PC-9 (cell line): ENCODE measurements around the gene ITPKB. TPM values are rescaled to one million over a fixed set of nuclear protein-coding genes. Genes with fewer than 3 reads are reported as not detected.
"Not testable (repeated sequence)": the region's sequence is repeated elsewhere in the genome, so short reads cannot be mapped to it uniquely, and the experiment has no call there.

Experiments used
- BruUV-seq: library from RNA; stranded (reverse); fragments of 400-500 nt; replicated peaks from 2 replicates; lab custom pipeline; 2021; lab: Mats Ljungman, UMichigan
- CTCF ChIA-PET: fragments of 300-600 bp; sonication (Branson Sonifier 250); formaldehyde crosslinking; loops from one replicate; lab custom pipeline; 2022; ENCODE audit warnings: antibody characterized with exemption; lab: Charles Lee
- POLR2A ChIA-PET: fragments of 300-600 bp; sonication (Branson Sonifier 250); formaldehyde crosslinking; loops from one replicate; lab custom pipeline; 2022; ENCODE audit warnings: antibody characterized with exemption; ENCODE audit not compliant: unreplicated experiment; lab: Charles Lee
- DNase-seq, 2 experiments: peaks; one replicate each; pipeline versions ENCODE4 v3.0.0 to v3.0.0-alpha.2; 2015 to 2022; ENCODE audit warnings: mixed read lengths in 1 of 2
- H2AFZ ChIP-seq: fragments of 200-600 bp; sonication (generic); 2 replicates; pipeline ENCODE4 v1.8.1; 2017; ENCODE audit warnings: antibody characterized with exemption
- H3F3A ChIP-seq: fragments of 200-600 bp; sonication (generic); 2 replicates; pipeline ENCODE4 v1.8.1; 2017; ENCODE audit warnings: antibody characterized with exemption, mild to moderate bottlenecking, low read depth; ENCODE audit not compliant: insufficient read depth
- H3K27ac ChIP-seq: fragments of 200-600 bp; sonication (generic); 2 replicates; pipeline ENCODE4 v1.6.1; 2016; ENCODE audit warnings: mixed run types
- H3K27me3 ChIP-seq: fragments of 200-600 bp; sonication (generic); 2 replicates; pipeline ENCODE4 v1.6.1; 2016; ENCODE audit warnings: low read depth, mixed run types; ENCODE audit not compliant: insufficient read depth
- H3K36me3 ChIP-seq: fragments of 200-600 bp; sonication (generic); 2 replicates; pipeline ENCODE4 v1.6.1; 2016; ENCODE audit warnings: low read depth, mixed run types
- H3K4me1 ChIP-seq: fragments of 200-600 bp; sonication (generic); replicated peaks from 2 replicates; pipeline ENCODE4 v1.6.1; 2016; ENCODE audit warnings: mixed run types; ENCODE audit not compliant: insufficient read depth
- H3K4me2 ChIP-seq: fragments of 200-600 bp; sonication (generic); 2 replicates; pipeline ENCODE4 v1.6.1; 2017; ENCODE audit warnings: mixed run types
- H3K4me3 ChIP-seq: fragments of 200-600 bp; sonication (generic); 2 replicates; pipeline ENCODE4 v1.6.1; 2016; ENCODE audit warnings: mixed run types
- H3K79me2 ChIP-seq: fragments of 200-600 bp; sonication (generic); 2 replicates; pipeline ENCODE4 v1.6.1; 2017; ENCODE audit warnings: low read depth, mixed run types
- H3K9me2 ChIP-seq: fragments of 200-600 bp; sonication (generic); 2 replicates; pipeline ENCODE4 v1.8.1; 2017; ENCODE audit warnings: mild to moderate bottlenecking; ENCODE audit not compliant: insufficient read depth
- H3K9me3 ChIP-seq: fragments of 200-600 bp; sonication (generic); 2 replicates; pipeline ENCODE4 v1.8.1; 2016; ENCODE audit warnings: low read depth; ENCODE audit not compliant: insufficient read depth
- H4K20me1 ChIP-seq: fragments of 200-600 bp; sonication (generic); 2 replicates; pipeline ENCODE4 v1.8.1; 2017; ENCODE audit not compliant: insufficient read depth
- EZH2 ChIP-seq: fragments of 200-600 bp; sonication (generic); IDR thresholded peaks from 2 replicates; pipeline ENCODE4 v1.8.0; 2017; ENCODE audit warnings: antibody characterized with exemption, low read depth
- intact Hi-C: fragments of 100-400 bp; cut with micrococcal nuclease; formaldehyde crosslinking; loops from one replicate; pipeline ENCODE4 v1.10.0; 2022; ENCODE audit not compliant: unreplicated experiment
- total RNA-seq: library from RNA; stranded (reverse); gene quantifications from 2 replicates; pipeline ENCODE4 v1.2.3, GENCODE V29; 2021
- TF ChIP-seq, protein P1 (sequence below): fragments of 200-600 bp; sonication (generic); conservative IDR thresholded peaks from 2 replicates; pipeline ENCODE4 v1.6.1; 2017; ENCODE audit warnings: mixed run types, antibody characterized with exemption, mild to moderate bottlenecking, moderate library complexity

ITPKB gene
- total RNA-seq, 1 experiment from 2014 or later: 13.4 TPM

- H3K27ac ChIP-seq: no peak overlapping the region
- no peaks in the 10 kb centered on the region for H4K20me1 ChIP-seq
- no peak overlapping the region for H2AFZ ChIP-seq
- DNase-seq: no peak
- ChIA-PET CTCF (no interaction called here), POLR2A (interaction anchor here (0.6 kb wide), 1 partner anchor 63 kb away, joined by 4 read pairs; no protein-coding TSS in a partner anchor)
- no peak overlapping the region for H3K4me2 ChIP-seq
- no peaks in the 10 kb centered on the region for H3K36me3 ChIP-seq
- no peak overlapping the region for H3K4me3 ChIP-seq
- H3K27me3 ChIP-seq: no peaks in the 10 kb centered on the region
- peaks cover 39% of the 10 kb centered on the region for H3K4me1 ChIP-seq
- no TSS peak for BruUV-seq
- no peak for TF ChIP-seq EZH2
- TF ChIP-seq, protein P1, sequence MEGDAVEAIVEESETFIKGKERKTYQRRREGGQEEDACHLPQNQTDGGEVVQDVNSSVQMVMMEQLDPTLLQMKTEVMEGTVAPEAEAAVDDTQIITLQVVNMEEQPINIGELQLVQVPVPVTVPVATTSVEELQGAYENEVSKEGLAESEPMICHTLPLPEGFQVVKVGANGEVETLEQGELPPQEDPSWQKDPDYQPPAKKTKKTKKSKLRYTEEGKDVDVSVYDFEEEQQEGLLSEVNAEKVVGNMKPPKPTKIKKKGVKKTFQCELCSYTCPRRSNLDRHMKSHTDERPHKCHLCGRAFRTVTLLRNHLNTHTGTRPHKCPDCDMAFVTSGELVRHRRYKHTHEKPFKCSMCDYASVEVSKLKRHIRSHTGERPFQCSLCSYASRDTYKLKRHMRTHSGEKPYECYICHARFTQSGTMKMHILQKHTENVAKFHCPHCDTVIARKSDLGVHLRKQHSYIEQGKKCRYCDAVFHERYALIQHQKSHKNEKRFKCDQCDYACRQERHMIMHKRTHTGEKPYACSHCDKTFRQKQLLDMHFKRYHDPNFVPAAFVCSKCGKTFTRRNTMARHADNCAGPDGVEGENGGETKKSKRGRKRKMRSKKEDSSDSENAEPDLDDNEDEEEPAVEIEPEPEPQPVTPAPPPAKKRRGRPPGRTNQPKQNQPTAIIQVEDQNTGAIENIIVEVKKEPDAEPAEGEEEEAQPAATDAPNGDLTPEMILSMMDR: no peak
- peaks cover 18% of the 10 kb centered on the region; the same call in 1 of the 2 replicates for H3F3A ChIP-seq
- intact Hi-C loops: no loop called here
- H3K9me2 ChIP-seq: no peaks in the 10 kb centered on the region
- H3K79me2 ChIP-seq: no peaks in the 10 kb centered on the region
- no peaks in the 10 kb centered on the region for H3K9me3 ChIP-seq
These were observed 98.6 kb downstream of the ITPKB start for GRCh38 chr1:226640321-226641136.

DNA sequence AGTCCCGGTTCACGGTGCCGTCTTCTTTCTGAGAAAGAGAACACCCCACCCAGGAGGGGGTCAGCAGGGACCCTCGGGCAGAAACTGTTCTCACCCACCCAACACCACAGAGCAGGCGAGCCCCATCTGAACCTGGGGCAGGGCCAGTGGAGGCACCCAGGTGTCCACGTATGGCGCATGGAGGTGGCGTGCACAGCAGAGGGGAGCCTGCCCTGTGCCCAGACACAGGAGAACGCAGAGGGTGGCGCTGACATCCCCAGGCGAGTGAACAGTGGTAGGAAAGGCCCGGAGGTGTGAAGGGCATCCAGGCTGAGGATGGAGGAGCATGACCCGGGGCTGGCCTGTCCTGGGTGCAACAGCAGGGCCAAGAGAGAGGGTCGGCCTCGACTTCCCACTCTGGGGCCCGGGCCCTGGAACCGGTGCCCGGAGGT is 99.4 kb downstream of the ITPKB start:
- BruUV-seq: no TSS peak
- no peaks in the 10 kb centered on the region for H3K27me3 ChIP-seq
- no peak for DNase-seq
- no peaks in the 10 kb centered on the region for H4K20me1 ChIP-seq
- intact Hi-C loops: no loop called here
- no peaks in the 10 kb centered on the region for H3K36me3 ChIP-seq
- H3K4me1 ChIP-seq: peaks cover 39% of the 10 kb centered on the region
- H3K4me2 ChIP-seq: no peak overlapping the region
- no peaks in the 10 kb centered on the region for H3K9me3 ChIP-seq
- TF ChIP-seq, protein P1: no peak
- no peak for TF ChIP-seq EZH2
- H3F3A ChIP-seq: peaks cover 9% of the 10 kb centered on the region; the same call in 1 of the 2 replicates
- H2AFZ ChIP-seq: no peak overlapping the region
- ChIA-PET CTCF (no interaction called here), POLR2A (no interaction called here)
- H3K4me3 ChIP-seq: no peak overlapping the region
- no peaks in the 10 kb centered on the region for H3K9me2 ChIP-seq
- no peaks in the 10 kb centered on the region for H3K79me2 ChIP-seq
- no peak overlapping the region for H3K27ac ChIP-seq

GRCh38 chr1:226639206-226639605 is 99.9 kb downstream of the ITPKB start:
- POLR2A ChIA-PET, BruUV-seq: not testable (repeated sequence)

More at GRCh38 chr1:226639206-226639605, 99.9 kb downstream of the ITPKB start:
- CTCF ChIA-PET, intact Hi-C loops, DNase-seq, H2AFZ ChIP-seq, H3K79me2 ChIP-seq, H3K4me3 ChIP-seq, H4K20me1 ChIP-seq, H3K4me2 ChIP-seq, H3K9me2 ChIP-seq, H3K9me3 ChIP-seq, H3K36me3 ChIP-seq, H3K27me3 ChIP-seq, H3K27ac ChIP-seq: not testable (repeated sequence)
- H3F3A ChIP-seq: peaks cover 12% of the 10 kb centered on the region
- peaks cover 39% of the 10 kb centered on the region for H3K4me1 ChIP-seq
